LoVo (cell line): ENCODE data around the gene CNTLN.
A peak's percentile ranks its signal among the peaks of the same experiment; 100 is the strongest.
"Not testable (repeated sequence)": the region's sequence is repeated elsewhere in the genome, so short reads cannot be mapped to it uniquely, and the experiment has no call there.

ENCODE experiments used
- DNase-seq: peaks from one replicate; pipeline ENCODE4 v3.0.0-alpha.2; 2016; ENCODE audit warnings: low spot score

Gene CNTLN

GRCh38 chr9:17422994-17423680, 288.3 kb downstream of the CNTLN start:
- no peak for DNase-seq

- no peak for DNase-seq
These were observed 288.8 kb downstream of the CNTLN start for GRCh38 chr9:17423681-17424011.

DNA sequence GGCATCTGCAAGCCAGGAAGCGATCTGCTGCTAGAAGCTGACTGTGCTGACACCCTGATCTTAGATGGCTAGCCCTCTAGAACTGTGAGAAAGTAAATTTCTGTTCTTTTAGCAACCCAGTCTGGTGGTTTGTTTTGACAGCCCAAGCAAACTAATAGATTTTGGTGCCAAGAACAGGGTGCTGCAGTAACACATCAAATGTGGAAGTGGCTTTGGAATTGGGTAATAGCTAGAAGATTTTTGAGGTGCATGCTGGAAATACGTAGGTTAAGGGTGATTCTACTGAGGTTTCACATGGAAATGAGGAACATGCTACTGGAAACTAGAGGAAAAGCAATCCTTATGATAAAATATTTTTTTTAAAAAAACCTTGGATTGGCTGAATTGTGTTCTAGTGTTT, 290.5 kb downstream of the CNTLN start:
- DNase-seq: no peak

DNA sequence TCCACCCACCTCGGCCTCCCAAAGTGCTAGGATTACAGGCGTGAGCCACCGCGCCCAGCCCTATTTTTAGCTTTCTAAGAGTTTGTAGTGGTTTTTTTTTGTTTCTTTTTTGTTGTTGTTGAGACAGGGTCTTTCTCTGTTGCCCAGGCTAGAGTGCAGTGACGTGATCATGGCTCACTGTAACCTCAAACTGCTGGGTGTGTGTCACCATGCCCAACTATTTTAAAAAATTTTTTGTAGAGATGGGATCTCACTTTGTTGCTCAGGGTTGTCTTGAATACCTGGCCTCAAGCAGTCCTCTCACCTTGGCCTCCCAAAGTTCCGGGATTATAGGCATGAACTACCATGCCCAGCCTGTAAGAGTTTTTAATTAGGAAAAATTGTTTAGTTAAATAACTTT, 298.7 kb downstream of the CNTLN start:
- no peak for DNase-seq

GRCh38 chr9:17436854-17437253, 302.0 kb downstream of the CNTLN start:
- no peak for DNase-seq

DNA sequence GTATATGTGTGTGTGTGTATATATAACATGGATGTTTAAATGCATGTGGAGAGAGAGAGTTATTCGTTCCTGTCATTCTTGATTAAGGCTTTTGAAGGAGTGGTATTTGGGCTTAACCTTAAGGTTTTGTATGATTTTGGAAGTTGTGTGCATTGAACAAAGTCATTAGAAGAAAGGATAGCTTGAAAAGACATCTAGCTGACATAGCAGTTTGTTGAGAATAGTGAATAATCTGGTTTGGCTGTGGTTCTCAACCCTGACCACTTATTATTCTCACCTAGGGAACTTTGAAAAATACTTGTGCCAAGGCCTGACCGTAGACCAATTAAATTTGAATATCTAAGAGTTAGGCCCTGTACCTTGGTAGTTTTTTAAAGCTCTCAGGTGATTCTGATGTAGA, 303.0 kb downstream of the CNTLN start:
- no peak for DNase-seq

DNA sequence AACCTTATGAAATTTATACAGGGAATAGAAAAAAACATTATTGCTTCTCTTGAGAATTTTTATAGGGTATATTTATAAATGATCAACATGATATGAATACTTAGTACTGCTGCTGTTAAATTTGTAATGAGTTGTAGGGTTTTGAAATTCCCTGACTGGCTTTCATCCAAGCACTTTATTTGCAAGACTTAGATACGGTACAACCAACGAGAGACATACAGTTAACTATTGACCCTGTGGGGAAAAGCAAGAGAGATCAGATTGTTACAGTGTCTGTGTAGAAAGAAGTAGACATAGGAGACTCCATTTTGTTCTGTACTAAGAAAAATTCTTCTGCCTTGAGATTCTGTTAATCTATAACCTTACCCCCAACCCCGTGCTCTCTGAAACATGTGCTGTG, 310.3 kb downstream of the CNTLN start:
- DNase-seq: not testable (repeated sequence)

- no peak for DNase-seq
These were observed 318.9 kb downstream of the CNTLN start for GRCh38 chr9:17453751-17454150.

DNA sequence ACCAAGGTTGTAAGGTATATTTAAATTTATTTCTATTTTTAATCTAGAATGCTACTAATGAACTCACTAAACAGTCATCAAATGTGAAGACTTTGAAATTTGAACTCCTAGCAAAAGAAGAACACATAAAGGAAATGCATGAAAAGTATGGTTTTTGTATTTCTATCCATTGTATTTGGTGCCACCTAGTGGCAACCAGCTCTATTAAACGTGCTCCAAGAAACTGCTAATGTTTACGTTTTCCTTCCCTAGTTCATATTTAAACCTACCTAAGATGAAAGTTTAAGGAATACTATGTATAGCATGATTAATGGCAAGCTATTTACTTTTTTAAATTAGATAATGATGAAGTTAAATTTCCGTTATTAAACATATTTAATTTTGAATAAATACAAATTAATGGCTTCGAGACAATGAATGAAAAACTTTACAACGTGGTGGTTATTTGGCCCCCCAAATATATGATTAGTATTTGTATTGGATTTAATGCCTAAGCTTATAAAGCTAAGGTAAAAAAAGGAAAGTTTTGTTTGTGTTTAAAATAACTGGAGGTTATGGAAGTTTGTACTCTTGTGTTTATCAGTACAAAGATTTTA, 328.1 kb downstream of the CNTLN start:
- peak; percentile 57 for DNase-seq

DNA sequence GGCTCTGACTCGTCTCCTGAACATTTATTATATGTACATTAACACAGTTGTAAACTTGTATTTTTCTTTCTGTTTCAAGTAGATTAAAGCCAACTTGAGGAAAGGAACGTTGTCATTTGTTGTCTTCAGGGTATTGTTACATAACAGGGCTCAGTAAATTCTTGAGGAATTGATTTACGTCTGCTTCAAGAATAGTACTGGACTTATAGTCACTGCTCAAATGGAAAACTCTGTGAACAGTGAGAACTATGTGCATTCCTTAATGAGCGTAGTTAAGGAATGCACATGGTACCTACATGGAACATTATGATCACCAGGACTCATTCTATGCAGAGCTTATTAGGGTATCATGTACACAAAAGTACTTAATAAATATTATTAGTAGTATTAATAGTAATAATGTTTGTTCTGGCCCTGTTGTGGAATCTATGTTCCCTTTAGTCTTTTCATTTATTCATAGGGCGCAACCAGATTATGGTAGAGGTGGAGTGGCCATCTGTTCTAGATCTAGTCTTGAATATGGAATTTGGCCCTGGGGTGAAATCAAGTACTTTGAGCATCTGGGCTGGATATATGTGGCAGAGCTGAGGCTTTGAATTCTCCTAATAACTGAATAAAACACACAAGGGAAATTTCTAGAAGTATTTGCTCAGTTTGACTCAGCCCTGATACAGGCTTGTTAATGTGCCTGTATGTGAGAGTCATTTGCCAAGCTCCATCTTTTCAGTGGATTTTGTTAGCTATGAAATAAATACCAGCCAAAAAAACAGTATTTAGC, 335.4 kb downstream of the CNTLN start:
- no peak for DNase-seq

DNA sequence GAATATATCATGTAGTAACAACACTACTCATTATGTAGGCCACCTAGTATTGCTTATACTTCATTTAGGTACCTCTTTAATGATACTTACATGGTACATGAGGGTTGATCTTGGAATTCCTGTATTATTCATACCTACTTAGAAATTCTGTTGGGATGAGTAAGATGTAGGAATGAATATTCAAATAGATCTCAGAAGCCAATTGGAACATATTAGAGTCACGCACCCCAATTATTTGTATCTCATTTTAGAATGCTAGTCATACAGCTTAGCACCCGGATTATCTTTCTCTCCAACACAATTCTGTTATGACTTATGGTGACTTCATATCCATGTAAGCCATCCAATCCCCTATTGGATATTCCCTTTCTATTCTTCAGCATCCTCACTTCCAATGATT, 337.3 kb downstream of the CNTLN start:
- DNase-seq: no peak

GRCh38 chr9:17476401-17476800, 341.6 kb downstream of the CNTLN start:
- no peak for DNase-seq

- DNase-seq: no peak
These were observed 343.0 kb downstream of the CNTLN start for GRCh38 chr9:17477816-17478215.

DNA sequence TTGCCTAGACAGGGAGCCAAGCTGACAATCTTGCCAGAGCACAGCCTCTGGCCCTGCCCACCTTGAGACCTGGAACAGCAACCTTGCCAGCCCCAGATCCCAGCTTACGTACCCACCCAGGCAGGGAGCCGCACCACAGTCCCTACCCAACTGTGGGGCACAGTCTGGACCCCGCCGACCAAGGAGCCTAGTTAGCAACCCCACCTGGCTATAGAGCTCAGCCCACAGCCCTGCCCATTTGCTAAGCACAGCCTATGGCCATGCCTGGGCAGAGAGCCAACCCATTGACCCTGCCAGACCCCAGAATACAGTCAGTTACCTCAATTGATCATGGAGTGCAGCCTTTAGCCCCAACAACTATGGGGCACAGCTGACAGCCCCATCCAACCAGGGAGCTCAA, 346.1 kb downstream of the CNTLN start:
- no peak for DNase-seq

GRCh38 chr9:17481565-17481964, 346.7 kb downstream of the CNTLN start:
- DNase-seq: no peak

- no peak for DNase-seq
These were observed 350.1 kb downstream of the CNTLN start for GRCh38 chr9:17484906-17485305.

GRCh38 chr9:17486396-17486795, 351.6 kb downstream of the CNTLN start:
- no peak for DNase-seq

GRCh38 chr9:17487467-17487866, 352.6 kb downstream of the CNTLN start:
- DNase-seq: no peak

- no peak for DNase-seq
These were observed 353.8 kb downstream of the CNTLN start for GRCh38 chr9:17488662-17489061.

DNA sequence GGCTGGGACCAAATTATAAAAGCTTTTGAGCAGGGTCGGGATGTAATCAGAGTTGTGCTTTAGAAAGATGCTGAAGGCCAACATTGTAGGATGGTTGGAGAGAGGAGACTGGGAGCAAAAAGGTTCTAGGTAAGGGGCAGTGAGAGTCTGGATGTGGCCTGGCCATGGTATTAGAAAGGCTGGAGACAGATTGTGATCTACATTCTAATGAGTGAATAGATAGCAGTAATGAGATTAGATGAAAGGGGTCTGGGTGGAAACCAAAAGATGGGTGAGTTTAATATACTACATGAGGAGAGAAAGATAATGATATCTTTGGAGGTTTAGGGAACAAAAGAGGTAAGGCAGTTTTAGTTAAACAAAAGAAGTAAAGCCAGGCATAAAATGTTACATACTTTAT, 355.3 kb downstream of the CNTLN start:
- DNase-seq: no peak

- DNase-seq: no peak
These were observed 356.9 kb downstream of the CNTLN start for GRCh38 chr9:17491780-17492179.

- no peak for DNase-seq
These were observed 368.4 kb downstream of the CNTLN start for GRCh38 chr9:17503196-17503595.

DNA sequence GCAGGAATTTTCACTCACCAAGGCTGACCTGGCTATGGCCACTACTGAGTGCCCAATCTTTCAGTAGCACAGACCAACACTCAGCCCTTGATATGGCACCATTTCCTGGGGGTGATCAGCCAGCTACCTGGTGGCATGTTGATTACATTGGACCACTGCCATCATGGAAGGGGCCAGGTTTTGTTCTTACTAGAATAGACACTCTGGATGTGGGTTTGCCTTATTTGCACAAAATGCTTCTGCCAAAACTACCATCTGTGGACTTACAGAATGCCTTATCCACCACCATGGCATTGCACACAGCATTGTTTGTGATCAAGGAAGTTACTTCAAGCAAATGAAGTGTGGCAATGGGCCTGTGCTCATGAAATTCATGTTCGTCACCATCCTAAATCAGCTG, 374.3 kb downstream of the CNTLN start:
- no peak for DNase-seq

GRCh38 chr9:17509701-17510100, 374.9 kb downstream of the CNTLN start:
- DNase-seq: no peak
